Tibial artery (tissue), 4 donors: Measurements from ENCODE around the gene P2RX5.

Experiments
- DNase-seq, 2 donors: peaks; one replicate each; pipeline ENCODE4 v3.0.0-alpha.2; 2019
- H3K27ac ChIP-seq, 2 donors: fragments of 200-600 bp; sonication (generic) in 1 of 2; 1 replicate in 1 of 2; 2 replicates in 1 of 2; pipeline ENCODE4 v1.5.1; 2018 to 2019; ENCODE audit warnings: mild to moderate bottlenecking in 1 of 2
- H3K27me3 ChIP-seq, 2 donors: fragments of 200-600 bp; sonication (generic) in 1 of 2; one replicate each; pipeline versions ENCODE4 v1.5.1 to v1.6.0; 2016 to 2019
- H3K36me3 ChIP-seq, 3 donors: fragments of 200-600 bp; sonication (generic) in 2 of 3; one replicate each; pipeline ENCODE4 v1.5.1; 2016 to 2019; ENCODE audit warnings: mild to moderate bottlenecking in 2 of 3
- H3K4me1 ChIP-seq, 4 donors: fragments of 200-600 bp; sonication (generic) in 2 of 4; 1 replicate in 3 of 4; 2 replicates in 1 of 4; pipeline ENCODE4 v1.5.1; 2016 to 2019
- H3K4me3 ChIP-seq, 2 donors: fragments of 200-600 bp; sonication (generic) in 1 of 2; 1 replicate in 1 of 2; 2 replicates in 1 of 2; pipeline ENCODE4 v1.5.1; 2018 to 2019; ENCODE audit warnings: mild to moderate bottlenecking in 2 of 2
- H3K9me3 ChIP-seq, 3 donors: fragments of 200-600 bp; sonication (generic) in 1 of 3; one replicate each; pipeline ENCODE4 v1.5.1; 2016 to 2019
- intact Hi-C: fragments of 100-400 bp; cut with DNase I; formaldehyde crosslinking; loops from one replicate; pipeline ENCODE4 v1.15.0; 2023; ENCODE audit warnings: low total_unique reads
- TF ChIP-seq, protein P1 (sequence below), 2 experiments: fragments of 200-600 bp in 1 of 2; fragments of 450-650 bp in 1 of 2; IDR thresholded peaks; one replicate each; pipeline ENCODE4 v1.5.1; 2017 to 2019; ENCODE audit warnings: antibody characterized with exemption in 2 of 2, mild to moderate bottlenecking in 1 of 2, moderate library complexity in 1 of 2

Gene P2RX5

DNA sequence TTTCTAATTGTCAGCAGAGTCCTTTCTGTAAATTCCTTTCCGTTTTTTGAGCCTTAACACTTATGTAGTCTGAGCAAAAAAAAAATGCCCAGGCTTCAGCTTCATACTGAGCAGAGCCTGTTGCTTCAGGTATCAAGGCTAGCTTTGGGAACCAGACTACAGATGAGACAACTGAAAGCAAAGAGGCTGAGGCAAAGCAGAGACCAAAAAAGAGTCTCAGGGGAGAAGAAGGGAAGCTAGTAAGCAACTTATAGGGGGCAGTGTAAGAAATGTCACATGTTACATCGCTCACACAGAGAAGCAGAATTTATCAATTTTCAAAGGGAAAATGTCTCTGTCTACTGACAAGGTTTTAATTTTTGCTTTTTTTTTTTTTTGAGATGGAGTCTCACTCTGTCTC lies 31.1 kb upstream of the P2RX5 start:
- intact Hi-C loops, result no loop called here

DNA sequence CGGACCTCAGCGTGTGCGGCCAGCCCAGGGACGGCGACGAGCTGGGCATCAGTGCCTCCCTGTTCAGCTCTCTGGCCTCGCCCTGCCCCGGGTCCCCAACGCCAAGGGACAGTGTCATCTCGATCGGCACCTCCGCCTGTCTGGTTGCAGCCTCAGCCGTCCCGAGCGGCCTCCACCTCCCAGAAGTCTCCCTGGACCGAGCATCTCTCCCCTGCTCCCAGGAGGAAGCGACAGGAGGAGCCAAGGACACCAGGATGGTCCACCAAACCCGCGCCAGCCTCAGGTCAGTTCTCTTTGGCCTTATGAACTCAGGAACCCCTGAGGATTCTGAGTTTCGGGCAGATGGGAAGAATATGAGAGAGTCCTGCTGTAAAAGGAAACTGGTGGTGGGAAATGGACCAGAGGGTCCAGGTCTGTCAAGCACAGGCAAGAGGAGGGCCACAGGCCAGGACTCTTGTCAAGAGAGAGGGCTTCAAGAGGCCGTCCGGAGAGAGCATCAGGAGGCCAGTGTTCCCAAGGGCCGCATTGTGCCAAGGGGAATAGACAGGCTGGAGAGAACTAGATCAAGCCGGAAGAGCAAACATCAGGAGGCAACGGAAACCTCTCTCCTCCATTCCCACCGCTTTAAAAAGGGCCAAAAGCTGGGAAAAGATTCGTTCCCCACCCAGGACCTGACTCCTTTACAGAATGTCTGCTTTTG lies 28.6 kb upstream of the P2RX5 start:
- no peaks in the 10 kb centered on the region for H3K27me3 ChIP-seq
- peak overlapping the region; percentile 89 to 97 for H3K4me3 ChIP-seq
- peaks cover 0 to 40% (median 18%) of the 10 kb centered on the region in 4 donors for H3K4me1 ChIP-seq
- TF ChIP-seq, protein P1, sequence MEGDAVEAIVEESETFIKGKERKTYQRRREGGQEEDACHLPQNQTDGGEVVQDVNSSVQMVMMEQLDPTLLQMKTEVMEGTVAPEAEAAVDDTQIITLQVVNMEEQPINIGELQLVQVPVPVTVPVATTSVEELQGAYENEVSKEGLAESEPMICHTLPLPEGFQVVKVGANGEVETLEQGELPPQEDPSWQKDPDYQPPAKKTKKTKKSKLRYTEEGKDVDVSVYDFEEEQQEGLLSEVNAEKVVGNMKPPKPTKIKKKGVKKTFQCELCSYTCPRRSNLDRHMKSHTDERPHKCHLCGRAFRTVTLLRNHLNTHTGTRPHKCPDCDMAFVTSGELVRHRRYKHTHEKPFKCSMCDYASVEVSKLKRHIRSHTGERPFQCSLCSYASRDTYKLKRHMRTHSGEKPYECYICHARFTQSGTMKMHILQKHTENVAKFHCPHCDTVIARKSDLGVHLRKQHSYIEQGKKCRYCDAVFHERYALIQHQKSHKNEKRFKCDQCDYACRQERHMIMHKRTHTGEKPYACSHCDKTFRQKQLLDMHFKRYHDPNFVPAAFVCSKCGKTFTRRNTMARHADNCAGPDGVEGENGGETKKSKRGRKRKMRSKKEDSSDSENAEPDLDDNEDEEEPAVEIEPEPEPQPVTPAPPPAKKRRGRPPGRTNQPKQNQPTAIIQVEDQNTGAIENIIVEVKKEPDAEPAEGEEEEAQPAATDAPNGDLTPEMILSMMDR (IDR thresholded peaks at IDR 0.05), result no peak
- no peak overlapping the region for H3K27ac ChIP-seq
- peaks cover 0 to 7% (median 4%) of the 10 kb centered on the region in 3 donors for H3K36me3 ChIP-seq
- no peak for DNase-seq
- no peaks in the 10 kb centered on the region for H3K9me3 ChIP-seq
- intact Hi-C loops, result no loop called here

More for the DNA sequence above, 31.1 kb upstream of the P2RX5 start:
- TF ChIP-seq, protein P1 (IDR thresholded peaks at IDR 0.05), result no peak
- DNase-seq, result no peak
- no peaks in the 10 kb centered on the region for H3K27me3 ChIP-seq
- H3K4me1 ChIP-seq, result peaks cover 0 to 21% (median 17%) of the 10 kb centered on the region in 4 donors
- H3K9me3 ChIP-seq, result no peaks in the 10 kb centered on the region
- H3K27ac ChIP-seq, result no peak overlapping the region
- H3K4me3 ChIP-seq, result no peak overlapping the region
- H3K36me3 ChIP-seq, result no peaks in the 10 kb centered on the region

DNA sequence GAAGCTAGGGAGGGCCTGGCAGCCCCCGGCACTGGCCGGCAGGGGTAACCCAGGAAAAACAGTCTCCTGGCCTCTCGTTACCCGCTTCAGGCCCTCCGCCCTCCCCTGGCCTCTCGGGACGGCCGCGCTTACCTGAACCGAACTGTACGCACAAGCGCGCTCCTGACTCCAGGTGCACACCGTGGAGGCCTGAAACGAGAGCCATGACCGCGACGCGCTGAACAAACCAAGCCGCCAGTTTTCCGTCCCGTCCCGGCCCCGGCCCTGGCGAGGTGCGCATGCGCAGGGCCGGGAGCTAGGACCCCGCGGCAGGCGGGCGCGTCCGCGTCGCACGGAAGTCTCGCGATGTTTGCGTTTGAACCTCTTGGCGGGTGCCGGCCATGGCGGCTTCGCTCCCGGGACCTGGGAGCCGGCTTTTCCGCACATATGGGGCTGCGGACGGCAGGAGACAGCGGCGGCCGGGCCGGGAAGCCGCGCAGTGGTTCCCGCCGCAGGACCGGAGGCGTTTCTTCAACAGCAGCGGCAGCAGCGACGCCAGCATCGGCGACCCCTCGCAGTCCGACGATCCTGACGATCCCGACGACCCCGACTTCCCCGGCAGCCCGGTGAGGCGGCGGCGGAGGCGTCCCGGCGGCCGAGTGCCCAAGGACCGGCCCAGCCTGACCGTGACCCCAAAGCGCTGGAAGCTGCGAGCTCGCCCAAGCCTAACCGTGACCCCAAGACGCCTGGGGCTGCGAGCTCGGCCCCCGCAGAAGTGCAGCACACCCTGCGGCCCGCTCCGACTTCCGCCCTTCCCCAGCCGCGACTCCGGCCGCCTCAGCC lies 27.8 kb upstream of the P2RX5 start, which contains the start of gene HASPIN:
HASPIN (plus strand) TSS at position 348 of the 822 bp plus-strand sequence; CDS start at position 381, 33 bp downstream.
- TF ChIP-seq, protein P1 (IDR thresholded peaks at IDR 0.05), result peak; percentile 23 to 45
- H3K27me3 ChIP-seq, result no peaks in the 10 kb centered on the region
- peaks cover 0 to 14% (median 5%) of the 10 kb centered on the region in 3 donors for H3K36me3 ChIP-seq
- H3K27ac ChIP-seq, result peak within 1 kb of the TSS; percentile 87 to 91
- H3K9me3 ChIP-seq, result no peaks in the 10 kb centered on the region
- intact Hi-C loops, result no loop called here
- peak; percentile 78 to 93 for DNase-seq
- H3K4me3 ChIP-seq, result peak within 1 kb of the TSS; percentile 89 to 97
- peaks cover 0 to 40% (median 18%) of the 10 kb centered on the region in 4 donors for H3K4me1 ChIP-seq

DNA sequence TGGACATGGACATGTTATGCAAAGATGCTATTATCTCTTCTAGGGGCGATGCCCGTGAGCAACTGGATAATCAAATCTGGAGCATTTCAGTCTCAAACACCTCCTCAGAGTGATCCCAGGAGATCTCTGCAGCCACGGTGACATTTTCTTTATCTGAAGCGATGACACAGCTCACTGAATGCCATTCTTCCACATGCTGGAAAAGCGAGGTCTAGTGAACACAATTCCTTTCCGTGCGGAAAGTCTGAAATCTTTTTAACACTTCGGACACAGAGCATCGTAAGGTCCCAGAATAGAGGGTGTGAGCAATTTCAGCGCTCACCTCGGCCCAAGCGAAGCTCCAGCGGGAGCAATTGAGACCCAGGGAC lies 27.2 kb upstream of the P2RX5 start:
- Histone ChIP-seq H3K36me3 (peaks cover 0 to 20% (median 11%) of the 10 kb centered on the region in 3 donors), H3K4me1 (peaks cover 0 to 40% (median 18%) of the 10 kb centered on the region in 4 donors), H3K4me3 (peak overlapping the region; percentile 89 to 97), H3K9me3 (no peaks in the 10 kb centered on the region), H3K27me3 (no peaks in the 10 kb centered on the region), H3K27ac (peak overlapping the region; percentile 87 to 91)
- TF ChIP-seq, protein P1 (IDR thresholded peaks at IDR 0.05), result no peak
- no peak for DNase-seq
- intact Hi-C loops, result no loop called here

DNA sequence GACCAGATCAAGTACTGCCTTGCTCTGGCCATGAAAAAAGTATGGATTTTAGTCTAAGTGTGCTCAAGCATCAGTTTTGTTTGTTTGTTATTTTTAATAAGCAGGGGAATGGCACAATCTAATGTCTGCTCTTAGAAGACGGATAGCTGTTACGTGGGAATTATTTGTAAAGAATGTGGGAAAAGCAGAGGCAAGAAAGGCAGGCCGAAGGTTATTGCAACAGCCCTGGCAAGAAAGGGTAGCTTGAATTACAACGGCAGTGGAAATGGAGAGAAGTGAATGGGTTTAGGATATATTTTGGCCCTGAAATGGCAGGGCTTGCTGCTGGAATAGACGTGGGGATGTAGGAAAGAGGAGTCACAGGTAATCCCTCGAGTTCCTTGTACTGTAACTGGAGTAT lies 26.8 kb upstream of the P2RX5 start:
- Histone ChIP-seq H3K27me3 (no peaks in the 10 kb centered on the region), H3K27ac (peak overlapping the region; percentile 87 to 91), H3K9me3 (no peaks in the 10 kb centered on the region), H3K36me3 (peaks cover 0 to 24% (median 16%) of the 10 kb centered on the region in 3 donors), H3K4me3 (peak overlapping the region; percentile 89 to 97), H3K4me1 (peaks cover 0 to 40% (median 18%) of the 10 kb centered on the region in 4 donors)
- no peak for DNase-seq
- intact Hi-C loops, result no loop called here
- TF ChIP-seq, protein P1 (IDR thresholded peaks at IDR 0.05), result no peak
